Activated CD4-positive, alpha-beta T cell treated with anti-CD3 and anti-CD28 coated beads, Interleukin-2, Interleukin-4, amounts not matched to agents 100 ng/mL and 50 ng/mL, durations not matched to agents 16 hours and 8 hours (primary cell): Measurements from ENCODE around the gene IL2RA.
A peak's percentile ranks its signal among the peaks of the same experiment; 100 is the strongest.
"Not testable (repeated sequence)": the region's sequence is repeated elsewhere in the genome, so short reads cannot be mapped to it uniquely, and the experiment has no call there.

ENCODE experiments used
- DNase-seq: peaks from one replicate; pipeline ENCODE4 v3.0.0-alpha.2; 2020; ENCODE audit warnings: low spot score

The IL2RA gene

DNA sequence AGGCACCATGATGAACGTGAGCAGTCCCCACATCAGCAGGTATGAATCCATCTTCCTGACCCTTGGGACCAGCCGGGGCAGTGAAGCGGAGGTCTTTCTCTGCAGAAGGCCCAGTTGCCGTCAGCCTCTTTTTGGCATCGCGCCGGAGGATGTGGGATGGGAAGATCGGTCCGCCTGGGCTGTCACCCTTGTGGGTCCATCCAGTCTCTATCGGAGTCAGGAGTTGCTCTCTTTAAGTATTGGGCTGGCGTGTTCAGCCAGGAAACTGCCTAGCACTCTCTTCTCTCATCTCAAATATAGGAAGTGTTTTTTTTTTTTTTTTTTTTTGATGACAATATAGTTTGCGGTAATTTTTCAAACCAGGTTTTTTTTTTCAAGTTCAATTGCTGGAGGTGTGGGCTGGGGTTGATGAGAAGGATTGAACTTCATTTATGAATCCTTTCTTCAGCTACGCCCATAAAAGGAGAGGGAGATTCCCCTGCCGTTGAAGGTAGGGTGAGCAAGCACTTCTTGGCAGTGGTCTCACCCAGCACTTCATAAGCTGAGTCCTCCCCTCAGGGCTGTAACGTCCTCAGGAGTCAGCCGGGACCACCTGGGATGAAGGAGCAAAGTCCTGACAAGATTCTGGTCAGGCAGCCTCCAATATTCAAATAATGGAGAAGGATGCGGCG lies at the start of gene IL2RA:
Gene IL2RA (minus strand): TSS at position 267 of the 671 bp plus-strand sequence. CDS start 216 bp downstream, at position 51.
- peak; percentile 88 for DNase-seq

DNA sequence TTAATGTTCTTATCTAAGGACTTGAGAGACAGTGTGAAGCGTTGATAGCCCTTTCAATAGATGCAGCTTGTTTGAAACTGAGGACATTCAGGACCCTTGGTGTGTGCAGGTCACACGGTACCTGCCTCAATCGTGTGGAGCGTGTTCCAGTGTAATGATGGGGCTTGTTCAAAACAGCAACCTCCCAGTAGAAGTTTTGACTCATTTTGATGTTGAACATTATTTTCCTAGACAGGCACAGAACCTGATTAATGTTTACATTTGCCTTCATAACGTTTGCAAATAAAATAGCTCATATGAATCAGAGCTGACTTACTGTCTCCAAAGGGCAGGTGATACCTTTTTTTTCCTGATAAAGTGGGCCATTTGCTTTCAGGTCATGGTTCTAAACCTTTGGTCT lies 48.0 kb upstream of the IL2RA start:
- DNase-seq, result no peak

DNA sequence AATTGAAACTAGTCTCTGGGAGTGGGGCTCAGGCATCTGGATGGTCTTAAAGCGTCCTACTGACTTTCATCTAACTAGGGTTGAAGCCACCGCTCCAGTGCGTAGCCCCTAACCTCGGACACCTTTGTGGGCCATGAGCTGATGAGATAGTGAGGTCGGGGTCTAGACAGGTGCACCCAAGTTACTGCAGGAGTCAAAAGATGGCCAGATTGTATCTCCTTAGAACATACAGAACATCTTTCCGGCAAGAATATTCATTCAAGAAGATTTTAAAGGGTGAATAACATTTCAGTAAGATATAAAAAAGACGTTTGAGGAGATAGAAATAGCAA lies 47.2 kb upstream of the IL2RA start:
- DNase-seq, result no peak

DNA sequence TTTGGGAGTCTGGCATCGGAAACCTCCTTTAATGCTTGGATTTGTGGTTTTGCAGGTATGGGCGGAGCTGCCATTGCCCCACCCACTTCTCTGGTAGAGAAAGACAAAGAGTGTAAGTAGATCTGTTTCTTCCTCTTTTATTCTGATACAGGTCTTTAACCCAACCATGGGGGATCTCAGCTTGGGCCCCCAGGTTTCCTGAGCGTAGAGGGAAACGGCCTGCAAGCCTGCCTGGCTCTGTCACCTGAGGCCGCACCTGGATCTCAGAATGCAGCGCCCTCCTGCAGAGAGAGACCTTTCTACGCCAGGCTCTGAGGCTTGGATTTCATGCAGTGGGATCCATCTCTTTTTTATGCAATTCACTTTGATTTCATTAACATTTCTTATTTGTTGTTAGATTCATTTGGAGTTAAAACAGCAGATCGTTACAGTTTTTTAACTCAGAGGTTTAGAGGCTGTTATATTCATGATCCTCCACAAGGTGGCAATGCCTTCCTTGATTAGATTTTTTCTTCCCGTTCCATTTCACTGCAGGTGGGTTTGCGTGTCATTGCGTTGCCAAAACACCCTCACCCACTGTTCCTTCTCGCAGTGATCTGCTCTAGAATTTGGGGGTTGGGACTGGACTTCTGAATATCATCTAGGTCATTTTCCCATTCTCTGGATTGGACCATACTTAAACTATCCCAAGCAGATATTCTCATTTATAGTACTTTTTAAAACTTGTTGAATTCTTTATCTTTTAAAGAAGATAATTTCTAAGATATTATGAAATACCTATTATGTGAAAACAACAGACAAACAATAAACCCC lies 46.7 kb upstream of the IL2RA start:
- DNase-seq, result peak; percentile 51

DNA sequence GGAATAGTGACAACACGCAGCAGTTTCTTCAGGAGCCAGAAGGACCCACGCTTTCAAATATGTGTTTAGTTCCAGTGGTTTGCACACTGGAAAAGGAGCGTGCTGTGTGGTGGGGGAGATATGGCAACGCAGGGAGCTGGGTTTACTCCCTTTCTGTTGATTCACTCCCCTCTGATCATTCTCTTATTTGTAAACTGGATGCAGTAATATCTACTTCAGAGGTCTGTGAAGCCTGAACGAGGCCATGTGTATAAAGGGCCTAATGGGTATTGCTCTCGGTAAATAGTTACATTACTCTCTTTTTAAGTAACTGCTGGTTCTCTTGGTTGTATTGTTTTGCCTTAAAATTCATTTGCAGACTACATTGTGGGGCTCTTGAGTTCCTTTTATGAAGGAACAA lies 45.9 kb upstream of the IL2RA start:
- DNase-seq, result no peak

DNA sequence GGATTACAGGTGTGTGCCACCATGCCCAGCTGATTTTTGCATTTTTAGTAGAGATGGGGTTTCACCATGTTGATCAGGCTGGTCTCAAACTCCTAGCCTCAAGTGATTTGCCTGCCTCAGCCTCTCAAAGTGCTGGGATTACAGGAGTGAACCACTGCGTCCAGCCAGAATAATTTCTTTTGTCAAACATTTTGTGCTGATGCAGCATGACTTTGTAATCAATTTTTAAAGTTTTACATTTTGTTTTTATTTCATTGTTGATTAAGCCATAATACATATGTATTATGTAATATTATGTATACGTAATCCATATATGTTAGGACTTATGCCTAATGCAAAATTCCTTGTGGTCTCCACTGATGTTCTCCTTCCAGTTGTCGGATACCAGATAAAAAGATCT lies 45.4 kb upstream of the IL2RA start:
- DNase-seq, result not testable (repeated sequence)

DNA sequence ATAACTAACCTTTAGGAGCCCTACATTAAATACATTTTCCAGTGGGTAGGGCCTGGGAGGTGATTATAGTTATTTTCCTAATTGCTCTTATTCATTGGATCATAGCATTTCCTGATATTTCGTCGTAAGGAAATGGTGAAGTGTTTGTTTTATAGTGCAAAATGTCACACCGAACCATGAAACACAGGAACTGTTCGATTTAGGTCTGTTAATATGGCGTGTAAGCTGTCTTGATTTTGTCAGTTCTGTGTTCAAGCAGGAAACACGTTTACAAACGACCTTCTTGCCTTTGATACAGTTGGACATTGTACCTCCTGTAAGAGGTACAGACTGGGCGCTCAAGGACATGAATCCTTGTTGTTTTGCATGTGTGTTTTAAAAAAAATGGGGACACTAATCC lies 41.4 kb upstream of the IL2RA start:
- DNase-seq, result no peak

DNA sequence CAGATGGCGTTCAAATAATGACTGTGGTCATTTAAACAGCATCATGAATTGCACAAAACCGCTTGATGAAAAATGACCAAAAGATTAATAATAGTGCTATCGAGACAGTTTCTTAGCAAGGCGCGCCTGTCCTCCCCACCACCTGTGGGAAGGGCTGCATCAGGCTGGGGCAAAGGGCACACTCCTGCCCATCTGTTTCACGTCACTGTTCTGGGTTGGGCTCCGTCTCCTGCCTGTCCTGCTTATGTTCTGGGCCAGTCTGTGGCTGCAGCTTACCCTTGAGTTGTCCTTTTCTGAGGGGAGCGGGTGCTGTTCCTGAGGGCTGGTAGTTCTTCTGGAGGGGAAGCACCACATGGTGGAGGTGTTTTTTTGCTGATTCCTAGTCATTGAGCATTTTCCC lies 40.0 kb upstream of the IL2RA start:
- DNase-seq, result no peak

DNA sequence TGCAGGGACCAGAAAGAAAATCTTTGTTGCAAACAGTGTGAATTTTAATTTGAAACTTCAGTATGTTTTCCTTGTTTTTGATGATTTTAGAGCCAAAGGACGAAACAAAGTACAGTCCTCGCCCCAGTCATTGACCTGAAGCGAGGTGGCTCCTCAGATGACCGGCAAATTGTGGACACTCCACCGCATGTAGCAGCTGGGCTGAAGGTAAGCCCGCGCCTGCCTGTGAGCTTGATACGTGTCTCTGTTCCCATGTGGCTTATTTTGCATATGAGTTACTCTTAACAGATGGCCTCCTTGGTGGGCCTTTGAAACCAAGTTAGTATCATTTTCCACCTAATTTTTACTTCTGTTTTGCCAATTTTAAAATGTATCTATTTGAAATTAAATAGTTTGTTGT lies 39.0 kb upstream of the IL2RA start:
- DNase-seq, result no peak

DNA sequence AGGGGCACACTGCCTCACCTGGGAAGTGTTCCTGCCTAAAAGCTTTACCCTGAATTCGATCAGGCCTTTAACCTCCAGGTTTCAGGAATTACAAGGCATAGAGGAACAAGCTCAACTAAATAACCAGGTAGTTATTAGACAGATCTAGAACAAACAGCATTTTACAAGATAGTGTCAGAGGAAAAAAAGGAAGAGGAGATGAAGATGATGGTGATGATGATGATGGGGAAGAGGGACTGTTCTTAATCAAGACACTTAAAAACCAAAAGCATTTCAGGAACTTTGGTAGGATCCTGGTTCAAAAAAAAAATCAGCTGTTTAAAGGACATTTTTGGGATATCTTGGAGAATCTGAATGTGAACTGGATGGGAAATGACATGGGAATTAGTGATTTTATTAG lies 38.2 kb upstream of the IL2RA start:
- no peak for DNase-seq

DNA sequence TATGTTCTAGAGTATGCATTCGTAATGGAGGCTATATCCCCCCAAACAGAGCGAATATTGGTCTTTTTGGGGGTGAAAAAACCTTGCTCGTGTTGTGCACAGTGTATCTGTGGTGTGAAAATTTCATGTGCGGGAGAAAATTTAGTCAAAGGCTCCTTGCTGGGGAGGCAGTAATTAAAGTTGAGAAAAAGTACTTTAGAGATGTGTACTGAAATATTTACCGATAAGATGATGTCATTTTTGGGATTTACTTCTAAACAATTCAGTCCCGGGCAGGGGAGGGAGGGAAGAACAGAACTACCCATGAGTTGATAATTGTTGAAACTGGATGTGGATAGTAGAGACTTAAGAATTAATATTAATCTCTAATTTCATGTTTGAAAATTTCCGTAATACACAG lies 36.0 kb upstream of the IL2RA start:
- DNase-seq, result no peak

DNA sequence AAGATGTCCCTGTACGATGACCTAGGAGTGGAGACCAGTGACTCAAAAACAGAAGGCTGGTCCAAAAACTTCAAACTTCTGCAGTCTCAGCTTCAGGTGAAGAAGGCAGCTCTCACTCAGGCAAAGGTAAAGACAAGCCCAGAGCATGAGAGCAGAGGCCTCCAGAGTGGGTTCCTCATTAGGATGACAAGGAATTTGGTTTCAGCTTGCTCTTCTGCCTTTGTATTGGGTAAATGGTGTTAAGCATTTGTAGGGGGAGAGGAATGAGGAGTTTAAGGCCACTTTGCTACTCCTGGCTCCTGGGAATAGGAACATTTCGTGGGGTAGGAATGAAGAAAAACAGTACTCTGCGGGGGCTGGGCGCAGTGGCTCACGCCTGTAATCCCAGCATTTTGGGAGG lies 34.9 kb upstream of the IL2RA start:
- DNase-seq, result no peak

DNA sequence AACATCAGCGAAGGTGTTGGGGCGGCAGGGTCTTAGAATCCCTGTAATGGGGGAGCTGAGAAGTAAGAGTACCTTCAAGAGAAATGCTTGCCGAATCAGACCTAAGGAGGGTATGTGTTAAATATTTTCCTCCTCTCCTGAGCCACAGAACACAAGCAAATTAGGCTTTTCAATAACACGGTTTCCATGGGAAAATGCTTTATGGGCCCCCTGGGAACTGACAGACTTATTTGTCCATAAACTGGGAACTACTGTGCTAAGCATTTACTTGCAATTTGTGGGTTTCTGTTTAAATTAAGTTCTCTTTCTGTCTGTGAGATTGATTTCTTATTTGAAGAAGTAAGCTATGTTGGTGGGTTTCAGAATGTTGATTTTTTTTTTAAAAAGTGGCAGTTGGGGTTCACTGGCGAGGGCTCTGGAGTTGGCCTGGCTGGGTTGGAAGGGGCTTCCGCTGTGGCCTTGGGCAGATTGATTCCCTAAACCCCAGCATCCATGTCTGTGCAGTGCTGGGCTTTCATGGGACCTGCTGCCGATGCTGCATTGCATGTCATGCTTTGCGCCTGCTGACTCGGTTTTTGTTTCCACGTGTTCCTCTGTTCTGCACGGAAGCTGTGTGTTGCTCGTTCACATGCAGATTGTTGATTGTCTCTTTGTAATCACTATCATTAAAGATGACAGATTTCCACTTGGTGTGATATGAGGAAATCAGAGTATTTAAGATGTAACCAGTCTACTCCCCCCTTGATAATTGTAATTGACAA lies 33.8 kb upstream of the IL2RA start:
- DNase-seq, result no peak

DNA sequence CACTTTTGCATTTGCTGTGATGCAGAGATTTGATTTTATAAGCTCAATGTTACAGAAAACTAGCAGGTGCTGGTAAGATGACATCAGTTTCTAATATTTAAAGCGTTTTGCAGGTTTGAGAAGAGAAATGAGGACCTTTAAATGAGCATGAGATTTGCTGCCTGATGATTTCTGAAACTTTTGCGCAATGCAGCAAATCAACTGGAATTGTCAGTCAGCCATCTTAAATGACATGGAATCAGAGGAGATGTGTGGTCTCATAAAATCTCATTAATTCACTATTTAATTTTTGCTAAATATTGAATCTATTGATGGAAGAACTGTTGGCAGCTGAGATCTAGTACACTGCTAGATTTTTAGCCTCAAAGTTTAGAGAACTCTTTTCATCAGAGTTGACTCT lies 30.6 kb upstream of the IL2RA start:
- DNase-seq, result no peak

DNA sequence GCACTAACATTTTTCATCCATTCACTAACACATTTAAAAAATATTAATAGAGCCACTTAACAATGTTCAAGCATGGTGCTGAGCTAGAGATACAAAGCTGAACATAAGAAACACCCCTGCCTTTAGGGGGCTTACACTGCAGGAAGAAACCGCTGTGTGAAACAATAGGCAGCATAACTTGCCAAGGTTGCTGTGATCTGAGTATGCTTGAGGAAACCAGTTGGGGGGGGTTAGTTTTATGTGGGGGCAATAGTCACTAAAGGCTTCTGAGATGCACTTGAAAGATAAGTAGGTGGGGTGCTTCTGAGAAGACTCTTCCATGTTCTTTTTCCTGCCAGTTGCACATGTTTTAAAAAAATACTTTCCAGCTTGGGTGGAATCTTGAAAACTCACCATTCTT lies 29.5 kb upstream of the IL2RA start:
- DNase-seq, result peak; percentile 40

DNA sequence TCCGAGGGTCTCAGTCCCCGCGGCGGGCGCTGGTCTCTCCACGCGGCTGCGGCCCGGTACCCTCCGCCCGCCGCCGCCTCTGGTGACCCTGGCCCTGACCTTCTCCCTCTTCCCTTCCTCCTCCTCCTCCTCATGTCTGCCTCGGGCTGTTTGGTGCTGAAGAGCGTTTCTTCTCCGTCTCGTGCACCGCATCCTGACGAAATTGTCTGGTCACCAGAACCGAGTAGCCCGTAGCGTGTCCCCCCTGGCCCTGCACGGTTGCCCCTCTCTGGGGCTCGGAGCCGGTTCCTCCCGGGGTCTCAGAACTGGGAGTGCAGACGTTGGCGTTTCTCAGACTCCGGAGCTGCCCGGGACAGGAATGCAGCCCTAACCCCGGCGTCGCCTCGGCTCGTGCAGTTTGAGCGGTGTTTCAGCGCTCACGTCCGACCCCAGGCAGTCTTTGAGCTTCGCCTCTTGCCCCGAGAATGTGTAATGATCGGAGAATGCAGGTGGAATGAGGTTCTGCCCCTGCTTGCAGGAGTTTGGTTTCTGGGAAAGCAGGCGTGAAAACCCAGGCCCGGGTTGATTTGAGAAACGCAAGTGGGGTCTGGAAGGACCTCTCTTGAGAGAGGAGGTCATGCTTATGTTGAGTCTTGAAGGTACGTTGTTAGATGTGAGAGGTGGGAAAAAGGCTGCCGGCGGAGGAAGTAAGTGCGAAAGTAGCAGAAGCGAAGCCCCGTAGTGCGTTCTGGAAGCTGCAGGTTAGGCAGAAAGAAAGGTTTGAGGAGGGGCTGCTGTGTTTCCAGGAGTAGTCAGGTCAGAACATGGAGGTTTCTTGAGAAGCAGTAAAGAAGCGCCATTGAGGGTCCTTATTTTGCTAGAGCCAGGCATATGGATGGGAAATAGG lies 27.4 kb upstream of the IL2RA start:
- DNase-seq, result no peak

DNA sequence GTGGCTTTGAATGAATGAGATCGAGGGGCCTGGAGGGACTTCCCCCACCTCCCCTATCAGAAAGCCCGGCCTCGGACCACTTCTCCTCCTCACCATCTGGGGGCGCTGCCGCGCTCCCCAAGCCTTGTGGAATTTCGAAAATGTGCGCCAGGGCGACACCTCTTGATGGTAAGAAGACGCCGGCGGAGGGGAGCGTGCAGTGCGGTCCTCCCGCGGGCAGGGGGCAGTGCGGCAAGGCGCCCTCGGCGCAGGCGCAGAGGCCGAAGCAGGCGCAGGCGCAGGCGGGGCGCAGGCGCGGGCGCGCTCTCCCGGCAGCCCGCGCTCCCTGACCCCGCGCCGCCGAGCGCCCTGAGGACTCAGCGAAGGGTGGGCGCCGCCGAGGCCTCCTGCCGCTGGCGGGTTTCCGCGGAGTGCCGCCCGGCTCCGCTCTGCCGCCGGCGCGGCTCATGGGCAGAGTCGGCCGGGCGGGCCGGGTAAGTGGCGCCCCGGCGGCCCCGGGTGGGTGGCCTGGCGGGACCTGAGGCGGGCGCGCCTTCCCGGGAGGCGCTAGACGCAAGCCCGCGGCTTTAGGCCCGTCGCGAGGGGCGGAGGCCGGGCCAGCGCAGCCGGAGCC lies 26.7 kb upstream of the IL2RA start, which contains the start of gene RBM17:
Gene RBM17 (plus strand): TSS at position 314 of the 613 bp plus-strand sequence. CDS start 8,032 bp downstream, outside the sequence.
- peak; percentile 98 for DNase-seq

DNA sequence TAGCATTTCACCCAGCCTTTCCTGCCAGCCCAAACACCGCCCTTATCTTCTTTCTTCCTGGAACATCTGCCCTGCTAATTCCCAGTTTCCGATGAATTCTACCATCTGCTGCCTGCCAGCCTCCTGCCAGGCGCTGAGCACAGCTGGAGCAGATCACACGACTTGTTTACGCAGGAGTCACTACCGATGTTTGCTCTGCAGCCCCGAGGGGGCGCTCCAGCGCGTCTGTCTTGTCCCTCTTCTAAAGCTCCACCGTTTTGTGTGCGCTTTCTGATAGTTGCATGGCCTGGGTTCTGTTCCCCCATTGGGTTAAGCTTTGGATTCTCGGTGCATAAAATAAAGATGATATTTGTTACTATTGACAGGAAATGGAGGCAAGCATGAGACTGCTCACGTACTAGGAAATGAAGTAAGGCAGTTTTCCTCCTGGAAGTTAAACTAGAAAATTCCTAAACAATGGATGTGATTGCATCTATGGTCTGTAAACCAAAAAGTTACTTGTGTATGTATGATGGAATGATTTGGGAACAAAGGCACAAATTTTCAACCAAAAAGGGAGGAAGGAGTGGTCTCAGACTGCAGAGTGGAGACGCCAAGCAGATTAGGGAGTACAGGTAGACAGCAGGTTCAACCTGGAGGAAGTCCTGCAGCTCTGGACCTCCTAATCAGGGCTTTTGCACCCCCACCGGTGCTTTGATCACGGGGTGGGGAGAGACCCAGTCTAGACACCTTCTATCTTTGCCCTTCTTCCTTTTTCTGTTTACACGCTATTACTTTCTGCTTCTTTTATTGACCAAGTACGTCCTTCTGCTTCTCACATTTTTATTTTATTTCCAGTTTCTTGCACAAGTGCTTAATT lies 24.4 kb upstream of the IL2RA start:
- DNase-seq, result peak; percentile 92

DNA sequence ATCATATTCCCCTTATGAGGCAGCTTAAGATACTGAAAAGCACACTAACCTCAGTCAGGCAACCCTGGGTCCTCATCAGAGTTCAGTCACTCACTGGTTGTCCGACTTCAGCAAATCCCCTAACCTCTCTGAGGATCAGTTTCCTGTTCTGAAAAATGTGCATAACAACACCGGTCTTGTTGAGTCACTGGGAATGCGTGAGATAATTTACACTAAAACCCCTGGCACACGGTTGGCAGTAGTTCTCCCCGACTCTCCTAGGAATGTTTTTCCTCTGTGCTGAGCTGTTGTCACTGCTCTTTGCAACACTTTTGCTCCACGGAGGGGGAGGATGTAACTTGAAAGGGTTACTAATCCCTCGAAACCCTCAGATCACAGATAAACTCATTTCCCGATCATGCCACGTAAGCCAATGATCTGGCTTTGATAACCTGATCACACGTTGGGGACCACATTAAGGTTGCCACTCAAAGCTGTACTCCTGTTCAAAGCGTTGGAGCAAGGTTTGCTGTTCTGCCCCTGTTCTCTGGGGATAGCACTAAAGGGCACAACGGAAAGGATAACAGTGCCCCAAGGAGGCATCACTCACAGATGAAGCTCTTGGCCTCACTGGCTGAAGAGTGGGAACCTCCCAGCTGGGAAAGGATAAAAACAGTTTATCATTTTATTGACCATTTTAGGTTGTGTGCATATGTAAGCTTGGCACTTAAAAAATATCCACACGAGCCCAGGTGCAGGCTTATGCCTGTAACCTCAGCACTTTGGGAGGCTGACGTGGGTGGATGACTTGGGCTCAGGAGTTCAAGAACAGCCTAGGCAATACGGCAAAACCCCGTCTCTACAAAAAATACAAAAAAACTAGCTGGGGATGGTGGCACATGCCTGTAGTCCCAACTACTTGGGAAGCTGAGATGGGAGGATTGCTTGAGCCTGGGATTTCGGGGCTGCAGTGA lies 21.6 kb upstream of the IL2RA start:
- DNase-seq, result peak; percentile 97
